GM12878 (cell line): Measurements from ENCODE around the gene ITPRIPL2. TPM values are rescaled to one million over a fixed set of nuclear protein-coding genes. Genes with fewer than 3 reads are reported as not detected.

Experiments
- ATAC-seq: fragments of 200-7000 bp; cut with Tn5 transposase; 3 replicates; pipeline ENCODE4 v1.9.1; 2020; ENCODE audit warnings: mild to moderate bottlenecking, moderate library complexity
- BruUV-seq: library from RNA; stranded (reverse); fragments of 400-500 nt; replicated peaks from 2 replicates; lab custom pipeline; 2021; lab: Mats Ljungman, UMichigan
- CTCF ChIA-PET: fragments of 300-600 bp; sonication (Branson Sonifier 250); formaldehyde crosslinking; extraction: SDS; loops from one replicate; lab custom pipeline; 2021; ENCODE audit warnings: inconsistent platforms; lab: Yijun Ruan, JAX
- POLR2A ChIA-PET: fragments of 350-600 bp; formaldehyde crosslinking; extraction: SDS; loops from one replicate; lab custom pipeline; 2021; ENCODE audit warnings: inconsistent platforms; lab: Charles Lee
- RAD21 ChIA-PET: fragments of 300-600 bp; sonication (Branson Sonifier 250); formaldehyde crosslinking; loops from one replicate; lab custom pipeline; 2023; ENCODE audit warnings: antibody characterized with exemption; ENCODE audit not compliant: unreplicated experiment; lab: Charles Lee
- SMC1A ChIA-PET: fragments of 300-600 bp; sonication (Branson Sonifier 250); formaldehyde crosslinking; loops from one replicate; lab custom pipeline; 2023; ENCODE audit not compliant: unreplicated experiment, uncharacterized antibody; lab: Charles Lee
- DNase-seq: peaks from one replicate; pipeline ENCODE4 v3.0.0-alpha.2; 2011; ENCODE audit warnings: low read depth, low spot score
- FAIRE-seq: peaks from 3 replicates; lab custom pipeline; 2011; peaks lifted over from hg19 to GRCh38; lab: Jason Lieb, UNC
- H2AFZ ChIP-seq: 2 replicates; pipeline ENCODE4 v1.6.0; 2011; ENCODE audit warnings: low read depth, low read length, control low read depth; ENCODE audit not compliant: control insufficient read depth
- H3K27ac ChIP-seq: 2 replicates; pipeline ENCODE4 v1.5.1; 2011; ENCODE audit warnings: control low read depth; ENCODE audit not compliant: control insufficient read depth, insufficient read depth
- H3K27me3 ChIP-seq, 2 experiments: replicated peaks in 1 of 2; 2 replicates each; pipeline versions ENCODE4 v1.6.0 to v1.6.1; 2011; ENCODE audit warnings: low read length in 1 of 2; ENCODE audit not compliant: control insufficient read depth in 2 of 2, insufficient read depth in 2 of 2
- H3K36me3 ChIP-seq, 2 experiments: 2 replicates each; pipeline ENCODE4 v1.5.1; 2011; ENCODE audit warnings: low read length in 1 of 2; ENCODE audit not compliant: control insufficient read depth in 2 of 2, insufficient read depth in 2 of 2
- H3K4me1 ChIP-seq: 2 replicates; pipeline ENCODE4 v1.6.1; 2011; ENCODE audit warnings: mild to moderate bottlenecking, low read length, moderate library complexity, mixed read lengths; ENCODE audit not compliant: control insufficient read depth, insufficient read depth
- H3K4me2 ChIP-seq: 2 replicates; pipeline ENCODE4 v1.6.0; 2011; ENCODE audit warnings: control low read depth; ENCODE audit not compliant: control insufficient read depth, insufficient read depth
- H3K4me3 ChIP-seq: fragments of 200-600 bp; sonication (generic); 2 replicates; pipeline ENCODE4 v1.5.1; 2016
- H3K79me2 ChIP-seq: 2 replicates; pipeline ENCODE4 v1.6.0; 2011; ENCODE audit warnings: low read length; ENCODE audit not compliant: control insufficient read depth, insufficient read depth
- H3K9ac ChIP-seq: 2 replicates; pipeline ENCODE4 v1.8.0; 2011; ENCODE audit warnings: low read length, control low read depth, mixed read lengths; ENCODE audit not compliant: control insufficient read depth, insufficient read depth
- H3K9me3 ChIP-seq: replicated peaks from 3 replicates; pipeline ENCODE4 v1.5.1; 2011; ENCODE audit warnings: mild to moderate bottlenecking, low read length; ENCODE audit not compliant: control insufficient read depth, insufficient read depth
- H4K20me1 ChIP-seq: 2 replicates; pipeline ENCODE4 v1.6.0; 2011; ENCODE audit not compliant: control insufficient read depth, insufficient read depth
- BHLHE40 ChIP-seq, 2 experiments: fragments of 450-650 bp in 1 of 2; IDR thresholded peaks; 2 replicates each; pipeline ENCODE4 v1.6.1; 2011 to 2017; ENCODE audit warnings: low read depth in 2 of 2, borderline replicate concordance in 1 of 2, improper control_type of control experiment in 1 of 2, low read length in 1 of 2, mild to moderate bottlenecking in 1 of 2
- CHD1 ChIP-seq: IDR thresholded peaks from 2 replicates; pipeline ENCODE4 v1.6.1; 2012; ENCODE audit warnings: low read depth, low read length, improper control_type of control experiment
- IKZF2 ChIP-seq, 2 experiments: fragments of 450-650 bp; IDR thresholded peaks; 2 replicates each; pipeline ENCODE4 v1.6.1; 2017; ENCODE audit warnings: mild to moderate bottlenecking in 2 of 2, moderate library complexity in 2 of 2
- NFXL1 ChIP-seq: fragments of 450-650 bp; IDR thresholded peaks from 2 replicates; pipeline ENCODE4 v1.6.1; 2017; ENCODE audit warnings: antibody characterized with exemption, mild to moderate bottlenecking, borderline replicate concordance
- PAX5 ChIP-seq: IDR thresholded peaks from 2 replicates; pipeline ENCODE4 v1.6.1; 2011; ENCODE audit warnings: low read depth, low read length, borderline replicate concordance
- POLR2A ChIP-seq: IDR thresholded peaks from 2 replicates; pipeline ENCODE4 v1.6.1; 2011; ENCODE audit warnings: low read depth, mild to moderate bottlenecking, low read length
- RELA ChIP-seq: fragments of 450-650 bp; IDR thresholded peaks from 2 replicates; pipeline ENCODE4 v1.8.0; 2014; ENCODE audit warnings: borderline replicate concordance; ENCODE audit not compliant: partially characterized antibody
- SREBF2 ChIP-seq: IDR thresholded peaks from 2 replicates; pipeline ENCODE4 v1.6.1; 2012; ENCODE audit warnings: mild to moderate bottlenecking, low read length
- ZNF24 ChIP-seq: fragments of 450-650 bp; IDR thresholded peaks from 2 replicates; pipeline ENCODE4 v1.6.1; 2017; ENCODE audit warnings: antibody characterized with exemption, mild to moderate bottlenecking
- WGBS: methylation state at CpG from one replicate; pipeline ENCODE4 v1.1.6; 2016; ENCODE audit warnings: low lambda C conversion rate; ENCODE audit not compliant: insufficient replicate concordance, insufficient coverage; ENCODE audit errors: missing lambda C conversion rate; 5-methylcytosine and 5-hydroxymethylcytosine counted together
- in situ Hi-C: fragments of 300-500 bp; cut with MboI; formaldehyde crosslinking; loops from 9 replicates; pipeline ENCODE4 v1.14.3; 2018; ENCODE audit warnings: mixed read lengths
- intact Hi-C: fragments of 100-400 bp; cut with micrococcal nuclease; formaldehyde crosslinking; loops from one replicate; pipeline ENCODE4 v1.14.2; 2022; ENCODE audit not compliant: unreplicated experiment
- polyA plus RNA-seq, 11 experiments: library from polyadenylated mRNA; depleted of rRNA in 4 of 11; unstranded in 6 of 11; stranded (reverse) in 5 of 11; fragments of >200 nt; fragmentation: Nextera tagmentation in 4 of 11; fragmentation: Illumina TruSeq in 1 of 11; extraction: Ambion mirVana in 4 of 11; extraction: Trizol in 1 of 11; gene quantifications; 1 replicate in 1 of 11; 2 replicates in 10 of 11; pipeline versions ENCODE4 v1.2.1 to v1.2.3, GENCODE V29; 2011 to 2016; ENCODE audit warnings: inconsistent platforms in 2 of 11, missing spikeins in 2 of 11, low read depth in 1 of 11
- total RNA-seq, 4 experiments: library from RNA; depleted of rRNA in 3 of 4; stranded (reverse); fragments of >200 nt in 3 of 4; fragmentation: Illumina TruSeq in 1 of 4; extraction: Trizol in 1 of 4; gene quantifications; 2 replicates each; pipeline versions ENCODE4 v1.2.1 to v1.2.3, GENCODE V29; 2013 to 2021
- TF ChIP-seq, protein P1 (sequence below): fragments of 450-650 bp; IDR thresholded peaks from 2 replicates; pipeline ENCODE4 v1.6.1; 2018; ENCODE audit warnings: borderline replicate concordance, mild to moderate bottlenecking; ENCODE audit not compliant: partially characterized antibody

Gene ITPRIPL2
- total and polyA plus RNA-seq, 10 of the 15 experiments (the other 5 are each of a cell fraction or from before 2014, with no cell fraction given): 0.48 to 14.3 (median 3.5) TPM

DNA sequence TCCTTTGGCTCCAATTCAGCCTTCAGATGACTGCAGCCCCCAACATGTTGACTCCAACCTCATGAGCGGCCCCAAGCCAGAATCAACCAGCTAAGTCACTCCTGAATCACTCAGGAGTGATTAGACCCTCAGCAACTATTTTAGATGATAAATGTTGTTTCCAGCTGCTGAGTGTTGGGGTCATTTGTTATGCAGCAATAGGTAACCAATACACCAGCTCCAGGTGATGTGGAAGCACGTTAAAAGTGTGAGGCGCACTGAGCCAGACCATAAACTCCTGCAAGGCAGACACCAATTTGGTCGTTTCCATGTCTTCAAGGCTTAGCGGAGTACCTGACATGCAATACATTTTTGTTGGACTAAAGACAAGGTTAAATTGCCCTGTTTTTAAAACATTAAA is 28.9 kb upstream of the ITPRIPL2 start:
- no peak overlapping the region for H3K27ac ChIP-seq
- H3K27me3 ChIP-seq: no peaks in the 10 kb centered on the region
- H4K20me1 ChIP-seq: no peaks in the 10 kb centered on the region
- H3K4me3 ChIP-seq: no peak overlapping the region
- no peaks in the 10 kb centered on the region; the same call in 2 of the 3 replicates for H3K9me3 ChIP-seq
- CTCF ChIA-PET: interaction anchor here (0.7 to 5.6 kb wide), 15 partner anchors 10 to 419 kb away, joined by 3 to 80 read pairs (median 6); no protein-coding TSS in a partner anchor
- intact Hi-C loops: loop anchor here (5.0 kb wide), 1 partner anchor 42 kb away; no protein-coding TSS in a partner anchor
- no peak overlapping the region for H3K4me2 ChIP-seq
- FAIRE-seq: no peak
- no TSS peak for BruUV-seq
- H2AFZ ChIP-seq: no peak overlapping the region
- SMC1A ChIA-PET: interaction anchor here (0.6 to 4.2 kb wide), 13 partner anchors 24 to 421 kb away, joined by 3 to 59 read pairs (median 6); no protein-coding TSS in a partner anchor
- no peak for TF ChIP-seq NFXL1
- H3K9ac ChIP-seq: no peak overlapping the region
- 65% methylated on average over 5 of the region's 5 CpGs for WGBS
- no peak for DNase-seq
- POLR2A ChIA-PET: no interaction called here
- H3K4me1 ChIP-seq: peaks cover 3% of the 10 kb centered on the region; the same call in 1 of the 2 replicates
- RAD21 ChIA-PET: interaction anchor here (1.1 to 4.1 kb wide), 3 partner anchors 26 to 94 kb away, joined by 3 to 35 read pairs (median 3); no protein-coding TSS in a partner anchor
- no peak for ATAC-seq
- in situ Hi-C loops: loop anchor here (5.0 kb wide), 1 partner anchor 292 kb away; no protein-coding TSS in a partner anchor
- H3K79me2 ChIP-seq: no peaks in the 10 kb centered on the region
- H3K36me3 ChIP-seq: no peaks in the 10 kb centered on the region

DNA sequence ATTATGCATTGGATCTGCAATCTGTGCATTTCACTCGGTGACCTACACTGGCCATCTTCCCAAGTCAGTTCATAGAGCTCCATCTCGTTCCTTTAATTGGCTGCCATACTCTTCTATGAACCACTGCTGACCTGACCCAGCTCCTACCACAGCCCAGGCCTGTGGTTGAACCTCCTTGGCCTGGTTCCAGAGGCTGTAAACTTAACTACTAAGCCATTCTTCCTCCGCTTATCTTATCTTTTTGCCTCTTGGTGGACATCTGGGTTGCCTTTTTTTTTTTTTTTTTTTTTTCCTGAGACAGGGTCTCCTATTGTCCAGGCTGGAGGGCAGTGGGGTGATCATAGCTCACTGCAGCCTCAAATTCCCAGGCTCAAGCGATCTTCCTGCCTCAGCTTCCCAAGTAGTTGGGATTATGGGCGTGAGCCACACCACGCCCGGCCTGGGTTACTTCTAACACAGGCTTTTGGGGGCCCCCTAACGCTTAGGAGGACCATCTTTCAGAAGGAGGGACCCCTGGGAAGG is 28.0 kb upstream of the ITPRIPL2 start:
- WGBS: 45% methylated on average over 8 of the region's 8 CpGs
- ChIA-PET RAD21 (interaction anchor here (0.6 to 4.1 kb wide), 13 partner anchors 9 to 416 kb away, joined by 3 to 35 read pairs (median 3); no protein-coding TSS in a partner anchor), POLR2A (interaction anchor here (0.6 to 0.7 kb wide), 3 partner anchors 9 to 329 kb away, joined by 3 to 5 read pairs (median 5); no protein-coding TSS in a partner anchor), CTCF (interaction anchor here (0.8 to 5.6 kb wide), 36 partner anchors 8 to 463 kb away, joined by 3 to 80 read pairs (median 4); partner anchors contain the start of genes CLEC19A and COQ7), SMC1A (interaction anchor here (0.8 to 4.2 kb wide), 23 partner anchors 9 to 420 kb away, joined by 3 to 59 read pairs (median 5); no protein-coding TSS in a partner anchor)
- H4K20me1 ChIP-seq: no peaks in the 10 kb centered on the region
- H3K79me2 ChIP-seq: no peaks in the 10 kb centered on the region
- ATAC-seq (no peak), FAIRE-seq (no peak), DNase-seq (no peak)
- peak overlapping the region; percentile 89; the same call in 1 of the 2 replicates for H3K4me2 ChIP-seq
- no peak overlapping the region for H2AFZ ChIP-seq
- no peak overlapping the region for H3K9ac ChIP-seq
- H3K36me3 ChIP-seq: no peaks in the 10 kb centered on the region
- in situ Hi-C loops: loop anchor here (5.0 kb wide), 1 partner anchor 292 kb away; no protein-coding TSS in a partner anchor
- no TSS peak for BruUV-seq
- no peaks in the 10 kb centered on the region for H3K27me3 ChIP-seq
- TF ChIP-seq CHD1 (no peak), POLR2A (no peak), SREBF2 (no peak), PAX5 (no peak), RELA (no peak), ZNF24 (no peak), IKZF2 (IDR thresholded peaks at IDR 0.05) (no peak), BHLHE40 (IDR thresholded peaks at IDR 0.05; ENCODE audit: borderline replicate concordance in 1 of 2, low read depth in 2 of 2, low read length in 1 of 2) (no peak)
- TF ChIP-seq, protein P1, sequence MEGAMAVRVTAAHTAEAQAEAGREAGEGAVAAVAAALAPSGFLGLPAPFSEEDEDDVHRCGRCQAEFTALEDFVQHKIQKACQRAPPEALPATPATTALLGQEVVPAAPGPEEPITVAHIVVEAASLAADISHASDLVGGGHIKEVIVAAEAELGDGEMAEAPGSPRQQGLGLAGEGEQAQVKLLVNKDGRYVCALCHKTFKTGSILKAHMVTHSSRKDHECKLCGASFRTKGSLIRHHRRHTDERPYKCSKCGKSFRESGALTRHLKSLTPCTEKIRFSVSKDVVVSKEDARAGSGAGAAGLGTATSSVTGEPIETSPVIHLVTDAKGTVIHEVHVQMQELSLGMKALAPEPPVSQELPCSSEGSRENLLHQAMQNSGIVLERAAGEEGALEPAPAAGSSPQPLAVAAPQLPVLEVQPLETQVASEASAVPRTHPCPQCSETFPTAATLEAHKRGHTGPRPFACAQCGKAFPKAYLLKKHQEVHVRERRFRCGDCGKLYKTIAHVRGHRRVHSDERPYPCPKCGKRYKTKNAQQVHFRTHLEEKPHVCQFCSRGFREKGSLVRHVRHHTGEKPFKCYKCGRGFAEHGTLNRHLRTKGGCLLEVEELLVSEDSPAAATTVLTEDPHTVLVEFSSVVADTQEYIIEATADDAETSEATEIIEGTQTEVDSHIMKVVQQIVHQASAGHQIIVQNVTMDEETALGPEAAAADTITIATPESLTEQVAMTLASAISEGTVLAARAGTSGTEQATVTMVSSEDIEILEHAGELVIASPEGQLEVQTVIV: no peak
- H3K9me3 ChIP-seq: no peaks in the 10 kb centered on the region; the same call in 2 of the 3 replicates
- no peak overlapping the region for H3K4me3 ChIP-seq
- H3K4me1 ChIP-seq: peaks cover 3% of the 10 kb centered on the region; the same call in 1 of the 2 replicates
- intact Hi-C loops: loop anchor here (1.0 to 5.0 kb wide), 5 partner anchors 42 to 417 kb away; no protein-coding TSS in a partner anchor
- H3K27ac ChIP-seq: no peak overlapping the region
